Endothelial cell of umbilical vein (primary cell): ENCODE results near the gene CTBP1. TPM values are rescaled to one million over a fixed set of nuclear protein-coding genes. Genes with fewer than 3 reads are reported as not detected.

ENCODE experiments used
- BruUV-seq: library from RNA; stranded (reverse); fragments of 400-500 nt; replicated peaks from 2 replicates; lab custom pipeline; 2021; lab: Mats Ljungman, UMichigan
- CTCF ChIA-PET: fragments of 300-600, 350-600 bp; sonication (Branson Sonifier 250); formaldehyde crosslinking; loops from one replicate; lab custom pipeline; 2021; ENCODE audit warnings: antibody characterized with exemption, inconsistent platforms; lab: Charles Lee
- POLR2A ChIA-PET: fragments of 300-600, 350-600 bp; sonication (Branson Sonifier 250); formaldehyde crosslinking; loops from one replicate; lab custom pipeline; 2021; ENCODE audit warnings: antibody characterized with exemption, inconsistent platforms; lab: Charles Lee
- DNase-seq: peaks from one replicate; pipeline ENCODE4 v3.0.0-alpha.2; 2011; ENCODE audit warnings: low read depth, low spot score
- FAIRE-seq: peaks from 2 replicates; lab custom pipeline; 2011; peaks lifted over from hg19 to GRCh38; lab: Jason Lieb, UNC
- H2AFZ ChIP-seq: 2 replicates; pipeline ENCODE4 v1.6.0; 2012; ENCODE audit warnings: low read depth, low read length, control low read depth, inconsistent platforms
- H3K27ac ChIP-seq: 2 replicates; pipeline ENCODE4 v1.5.1; 2011; ENCODE audit warnings: low read depth, mild to moderate bottlenecking, control low read depth, low read length, moderate library complexity; ENCODE audit not compliant: insufficient read depth
- H3K27me3 ChIP-seq, 2 experiments: 2 replicates each; pipeline versions ENCODE4 v1.6.0 to v1.6.1; 2011; ENCODE audit warnings: low read length in 2 of 2, mixed read lengths in 1 of 2; ENCODE audit not compliant: control insufficient read depth in 2 of 2, insufficient read depth in 2 of 2
- H3K36me3 ChIP-seq, 2 experiments: 2 replicates in 1 of 2; 3 replicates in 1 of 2; pipeline ENCODE4 v1.5.1; 2011; ENCODE audit warnings: low read length in 2 of 2, mild to moderate bottlenecking in 1 of 2, moderate library complexity in 1 of 2; ENCODE audit not compliant: control insufficient read depth in 2 of 2, insufficient read depth in 2 of 2; ENCODE audit errors: extremely low read depth in 1 of 2
- H3K4me1 ChIP-seq: 3 replicates; pipeline ENCODE4 v1.5.1; 2011; ENCODE audit warnings: mild to moderate bottlenecking, low read length; ENCODE audit not compliant: control insufficient read depth, insufficient read depth; ENCODE audit errors: extremely low read depth
- H3K4me2 ChIP-seq: 2 replicates; pipeline ENCODE4 v1.6.1; 2011; ENCODE audit warnings: low read length, control low read depth, mixed read lengths; ENCODE audit not compliant: insufficient read depth
- H3K4me3 ChIP-seq, 3 experiments: fragments of 200-600 bp in 1 of 3; sonication (generic), shearing (Covaris generic) in 1 of 3; replicated peaks in 1 of 3; 2 replicates each; pipeline ENCODE4 v1.5.1; 2011 to 2016; ENCODE audit warnings: control low read depth in 3 of 3, low read length in 3 of 3, mild to moderate bottlenecking in 2 of 3, inconsistent platforms in 1 of 3, low read depth in 1 of 3, moderate library complexity in 1 of 3; ENCODE audit not compliant: insufficient read depth in 1 of 3
- H3K79me2 ChIP-seq: 2 replicates; pipeline ENCODE4 v1.6.0; 2012; ENCODE audit warnings: low read length, inconsistent platforms; ENCODE audit not compliant: control insufficient read depth, insufficient read depth
- H3K9ac ChIP-seq: replicated peaks from 2 replicates; pipeline ENCODE3; 2011; ENCODE audit warnings: low read length, control low read depth; ENCODE audit not compliant: insufficient read depth; ENCODE audit errors: extremely low read depth
- H3K9me1 ChIP-seq: replicated peaks from 3 replicates; pipeline ENCODE4 v1.6.0; 2011; ENCODE audit warnings: mild to moderate bottlenecking, low read length; ENCODE audit not compliant: control insufficient read depth, insufficient read depth; ENCODE audit errors: extremely low read depth
- H3K9me3 ChIP-seq: replicated peaks from 2 replicates; pipeline ENCODE4 v1.5.1; 2012; ENCODE audit warnings: low read length, inconsistent platforms; ENCODE audit not compliant: control insufficient read depth, insufficient read depth
- H4K20me1 ChIP-seq: replicated peaks from 2 replicates; pipeline ENCODE3; 2011; ENCODE audit warnings: mild to moderate bottlenecking, low read length; ENCODE audit not compliant: control insufficient read depth, insufficient read depth; ENCODE audit errors: extremely low read depth
- CTCF ChIP-seq, 2 donors: IDR thresholded peaks; 1 replicate in 1 of 2; 2 replicates in 1 of 2; pipeline ENCODE4 v1.5.1; 2011; ENCODE audit warnings: low read length in 2 of 2, mild to moderate bottlenecking in 2 of 2, moderate library complexity in 2 of 2, control low read depth in 1 of 2, inconsistent platforms in 1 of 2, low read depth in 1 of 2; ENCODE audit not compliant: insufficient read depth in 1 of 2; ENCODE audit errors: extremely low read depth in 1 of 2
- EZH2 ChIP-seq: IDR thresholded peaks from 2 replicates; pipeline ENCODE4 v1.6.1; 2012; ENCODE audit warnings: borderline replicate concordance, low read depth, mild to moderate bottlenecking, moderate library complexity, low read length, inconsistent platforms; ENCODE audit not compliant: severe bottlenecking
- FOS ChIP-seq: IDR thresholded peaks from 2 replicates; pipeline ENCODE4 v1.6.1; 2011; ENCODE audit warnings: mild to moderate bottlenecking, low read length, moderate library complexity, borderline replicate concordance; ENCODE audit not compliant: insufficient read depth
- GATA2 ChIP-seq: IDR thresholded peaks from 2 replicates; pipeline ENCODE4 v1.7.0; 2011; ENCODE audit warnings: low read depth, mild to moderate bottlenecking, moderate library complexity, mixed read lengths, low read length; ENCODE audit not compliant: insufficient read length, insufficient read depth
- JUN ChIP-seq: IDR thresholded peaks from 2 replicates; pipeline ENCODE4 v1.6.1; 2011; ENCODE audit warnings: borderline replicate concordance, low read depth; ENCODE audit not compliant: insufficient read length, insufficient read depth
- MAX ChIP-seq: IDR thresholded peaks from 2 replicates; pipeline ENCODE4 v1.6.1; 2011; ENCODE audit not compliant: insufficient read depth, insufficient read length
- MYC ChIP-seq: IDR thresholded peaks from one replicate; pipeline ENCODE4 v1.6.1; 2011; ENCODE audit warnings: mild to moderate bottlenecking, low read depth, low read length
- POLR2A ChIP-seq: IDR thresholded peaks from 2 replicates; pipeline ENCODE4 v1.6.1; 2012; ENCODE audit warnings: low read depth, mild to moderate bottlenecking, control low read depth, low read length
- POLR2AphosphoS5 ChIP-seq: IDR thresholded peaks from 2 replicates; pipeline ENCODE4 v1.6.1; 2012; ENCODE audit warnings: low read depth, mild to moderate bottlenecking, control low read depth, low read length, moderate library complexity; ENCODE audit not compliant: insufficient read depth
- dilution Hi-C: fragments of 300-500 bp; cut with MboI; formaldehyde crosslinking; loops from one replicate; pipeline ENCODE4 v1.15.0; 2019; ENCODE audit warnings: low sequenced_read_pairs; ENCODE audit not compliant: extremely low pct_ligation_motif_present
- intact Hi-C: fragments of 100-400 bp; cut with micrococcal nuclease; formaldehyde crosslinking; loops from one replicate; pipeline ENCODE4 v1.10.0; 2022
- polyA plus RNA-seq, 4 experiments: library from polyadenylated mRNA; depleted of rRNA in 3 of 4; stranded (reverse) in 3 of 4; unstranded in 1 of 4; fragments of >200 nt; gene quantifications; 2 replicates each; pipeline versions ENCODE4 v1.2.1 to v1.2.3, GENCODE V29; 2011 to 2012; ENCODE audit warnings: missing spikeins in 1 of 4
- total RNA-seq: library from RNA; stranded (reverse); gene quantifications from 2 replicates; pipeline ENCODE4 v1.2.3, GENCODE V29; 2021

CTBP1 gene
- total and polyA plus RNA-seq, 2 donors (not counting 3 experiments of a cell fraction or from before 2014, with no cell fraction given), result 165 to 167 TPM

GRCh38 chr4:1187182-1187581 lies 61.7 kb downstream of the CTBP1 start:
- H3K4me2 ChIP-seq, result no peak overlapping the region
- no peak overlapping the region for H2AFZ ChIP-seq
- POLR2A ChIA-PET, result no interaction called here
- H3K36me3 ChIP-seq, result no peaks in the 10 kb centered on the region
- peaks cover under 1% of the 10 kb centered on the region for H3K4me1 ChIP-seq
- no peaks in the 10 kb centered on the region for H3K9me1 ChIP-seq
- CTCF ChIA-PET, result interaction anchor here (1.6 kb wide), 2 partner anchors 19 to 24 kb away, joined by 4 to 5 read pairs; no protein-coding TSS in a partner anchor
- no TSS peak for BruUV-seq
- intact Hi-C loops, result no loop called here
- H4K20me1 ChIP-seq, result no peaks in the 10 kb centered on the region
- H3K27me3 ChIP-seq, result peaks cover 5 to 10% of the 10 kb centered on the region in 2 experiments
- no peak for DNase-seq
- TF ChIP-seq FOS (no peak), MAX (no peak), POLR2A (no peak), EZH2 (no peak), GATA2 (no peak), POLR2AphosphoS5 (no peak), MYC (no peak), JUN (no peak), CTCF (IDR thresholded peaks at IDR 0.05; ENCODE audit: extremely low read depth in 1 of 2, insufficient read depth in 1 of 2, low read depth in 1 of 2, low read length in 2 of 2) (no peak)
- H3K27ac ChIP-seq, result no peak overlapping the region
- no peaks in the 10 kb centered on the region for H3K79me2 ChIP-seq
- dilution Hi-C loops, result no loop called here
- no peak overlapping the region for H3K4me3 ChIP-seq
- no peak overlapping the region for H3K9ac ChIP-seq
- no peaks in the 10 kb centered on the region for H3K9me3 ChIP-seq
- FAIRE-seq, result no peak
